Peyer's patch (tissue), 4 donors: Measurements from ENCODE around the gene CLTA. TPM values are rescaled to one million over a fixed set of nuclear protein-coding genes. Genes with fewer than 3 reads are reported as not detected.

Source experiments
- DNase-seq, 3 donors: peaks; one replicate each; pipeline ENCODE4 v3.0.0-alpha.2; 2017 to 2019
- H3K27ac ChIP-seq, 4 donors: fragments of 200-600 bp; sonication (generic); one replicate each; pipeline ENCODE4 v1.5.1; 2016 to 2019
- H3K27me3 ChIP-seq, 2 donors: fragments of 200-600 bp; sonication (generic); one replicate each; pipeline ENCODE4 v1.5.1; 2019
- H3K36me3 ChIP-seq, 3 donors: fragments of 200-600 bp; sonication (generic); one replicate each; pipeline ENCODE4 v1.5.1; 2016 to 2019
- H3K4me1 ChIP-seq, 4 donors: fragments of 200-600 bp; sonication (generic); one replicate each; pipeline ENCODE4 v1.5.1; 2016 to 2019
- H3K4me3 ChIP-seq, 4 donors: fragments of 200-600 bp; sonication (generic); 1 replicate in 3 of 4; 2 replicates in 1 of 4; pipeline ENCODE4 v1.5.1; 2016 to 2019; ENCODE audit warnings: mild to moderate bottlenecking in 1 of 4
- H3K9me3 ChIP-seq, 4 donors: fragments of 200-600 bp; sonication (generic); one replicate each; pipeline ENCODE4 v1.5.1; 2016 to 2019; ENCODE audit warnings: mild to moderate bottlenecking in 1 of 4
- CTCF ChIP-seq, 6 experiments: fragments of 450-650 bp in 4 of 6; fragments of 200-600 bp in 2 of 6; sonication (generic) in 1 of 6; IDR thresholded peaks; one replicate each; pipeline ENCODE4 v1.5.1; 2017 to 2019; ENCODE audit warnings: antibody characterized with exemption in 6 of 6, mild to moderate bottlenecking in 3 of 6, moderate library complexity in 1 of 6
- POLR2A ChIP-seq, 2 donors: fragments of 450-650 bp; IDR thresholded peaks; one replicate each; pipeline ENCODE4 v1.5.1; 2017; ENCODE audit warnings: antibody characterized with exemption in 2 of 2, mild to moderate bottlenecking in 2 of 2, moderate library complexity in 2 of 2
- total RNA-seq, 4 donors: library from RNA; depleted of rRNA; stranded (reverse); fragments of >200 nt; gene quantifications; one replicate each; pipeline ENCODE4 v1.1.0, GENCODE V29; 2016

The CLTA gene
- total RNA-seq, 4 donors from 2014 or later = 131 to 150 (median 133) TPM

- Histone ChIP-seq H3K27ac (peak overlapping the region in 2 of 4 donors; percentile 79 to 80), H3K4me3 (peak overlapping the region in 2 of 4 donors; percentile 36 to 41), H3K9me3 (no peaks in the 10 kb centered on the region), H3K4me1 (peaks cover 9 to 71% (median 42%) of the 10 kb centered on the region in 4 donors), H3K27me3 (no peaks in the 10 kb centered on the region), H3K36me3 (no peaks in the 10 kb centered on the region)
- DNase-seq = peak; percentile 21 to 67 (median 67)
- TF ChIP-seq CTCF (IDR thresholded peaks at IDR 0.05) (no peak), POLR2A (IDR thresholded peaks at IDR 0.05) (no peak)
These were observed 46.1 kb upstream of the CLTA start for GRCh38 chr9:36144309-36145232.

- Histone ChIP-seq H3K36me3 (no peaks in the 10 kb centered on the region), H3K4me1 (peaks cover 9 to 72% (median 39%) of the 10 kb centered on the region in 4 donors), H3K4me3 (no peak overlapping the region), H3K9me3 (no peaks in the 10 kb centered on the region), H3K27ac (peak overlapping the region in 2 of 4 donors; percentile 79 to 80), H3K27me3 (no peaks in the 10 kb centered on the region)
- DNase-seq = peak in 1 of 3 donors; percentile 2
- TF ChIP-seq POLR2A (IDR thresholded peaks at IDR 0.05) (no peak), CTCF (IDR thresholded peaks at IDR 0.05) (no peak)
These were observed 44.8 kb upstream of the CLTA start for GRCh38 chr9:36145970-36146369.

- H3K27ac ChIP-seq = peak overlapping the region in 1 of 4 donors; percentile 1
- H3K36me3 ChIP-seq = no peaks in the 10 kb centered on the region
- H3K4me1 ChIP-seq = peaks cover 9 to 74% (median 45%) of the 10 kb centered on the region in 4 donors
- H3K4me3 ChIP-seq = no peak overlapping the region
- H3K27me3 ChIP-seq = no peaks in the 10 kb centered on the region
- no peak for DNase-seq
- no peak for TF ChIP-seq POLR2A (IDR thresholded peaks at IDR 0.05)
- no peaks in the 10 kb centered on the region for H3K9me3 ChIP-seq
These were observed 44.1 kb upstream of the CLTA start for GRCh38 chr9:36146651-36147050.

- no peak overlapping the region for H3K4me3 ChIP-seq
- H3K4me1 ChIP-seq = peaks cover 4 to 67% (median 48%) of the 10 kb centered on the region in 4 donors
- peak overlapping the region in 3 of 4 donors; percentile 63 to 81 (median 77) for H3K27ac ChIP-seq
- no peak for DNase-seq
- no peaks in the 10 kb centered on the region for H3K9me3 ChIP-seq
- no peak for TF ChIP-seq CTCF (IDR thresholded peaks at IDR 0.05)
- no peak for TF ChIP-seq POLR2A (IDR thresholded peaks at IDR 0.05)
- no peaks in the 10 kb centered on the region for H3K27me3 ChIP-seq
- H3K36me3 ChIP-seq = no peaks in the 10 kb centered on the region
These were observed 43.1 kb upstream of the CLTA start for GRCh38 chr9:36147441-36148175.

- no peak overlapping the region for H3K4me3 ChIP-seq
- H3K27ac ChIP-seq = peak overlapping the region; percentile 49 to 81 (median 70)
- TF ChIP-seq POLR2A (IDR thresholded peaks at IDR 0.05) (no peak), CTCF (IDR thresholded peaks at IDR 0.05) (no peak)
- peak; percentile 73 to 95 (median 89) for DNase-seq
- no peaks in the 10 kb centered on the region for H3K27me3 ChIP-seq
- H3K4me1 ChIP-seq = peaks cover 0 to 58% (median 44%) of the 10 kb centered on the region in 4 donors
- H3K36me3 ChIP-seq = no peaks in the 10 kb centered on the region
- H3K9me3 ChIP-seq = no peaks in the 10 kb centered on the region
These were observed 42.2 kb upstream of the CLTA start for GRCh38 chr9:36148311-36149051.
